Suprapubic skin (tissue), 3 donors: ENCODE measurements around the gene MRPL32.

ENCODE experiments used
- CTCF ChIP-seq, 2 donors: fragments of 200-600 bp in 1 of 2; fragments of 450-650 bp in 1 of 2; sonication (generic) in 1 of 2; IDR thresholded peaks; one replicate each; pipeline ENCODE4 v1.5.1; 2016 to 2019; ENCODE audit warnings: antibody characterized with exemption in 2 of 2, mild to moderate bottlenecking in 1 of 2, moderate library complexity in 1 of 2
- EP300 ChIP-seq: sonication (generic); formaldehyde crosslinking; IDR thresholded peaks from one replicate; pipeline ENCODE4 v1.6.1; 2017; ENCODE audit warnings: antibody characterized with exemption

- TF ChIP-seq CTCF (IDR thresholded peaks at IDR 0.05) (no peak), EP300 (no peak)
Observed at GRCh38 chr7:42981601-42982000, 49.4 kb downstream of the MRPL32 start.
